IgD-negative memory B cell (primary cell): ENCODE measurements around the gene TP53I13. TPM values are rescaled to one million over a fixed set of nuclear protein-coding genes. Genes with fewer than 3 reads are reported as not detected.
A peak's percentile ranks its signal among the peaks of the same experiment; 100 is the strongest.
"Not testable (repeated sequence)": the region's sequence is repeated elsewhere in the genome, so short reads cannot be mapped to it uniquely, and the experiment has no call there.

Experiments used
- H3K27ac Mint-ChIP-seq, 3 donors: one replicate each; pipeline ENCODE4 v1.8.0; 2020 to 2022; ENCODE audit warnings: mild to moderate bottlenecking in 3 of 3, mixed read lengths in 3 of 3, moderate library complexity in 1 of 3
- H3K27me3 Mint-ChIP-seq: one replicate; pipeline ENCODE4 v1.8.0; 2021; ENCODE audit warnings: mixed read lengths
- H3K36me3 Mint-ChIP-seq: one replicate; pipeline ENCODE4 v1.8.0; 2020; ENCODE audit warnings: mild to moderate bottlenecking, mixed read lengths
- H3K4me1 Mint-ChIP-seq, 3 donors: one replicate each; pipeline ENCODE4 v1.8.0; 2020 to 2022; ENCODE audit warnings: mixed read lengths in 3 of 3, mild to moderate bottlenecking in 1 of 3
- H3K4me3 Mint-ChIP-seq, 4 donors: one replicate each; pipeline ENCODE4 v1.8.0; 2020 to 2022; ENCODE audit warnings: mild to moderate bottlenecking in 4 of 4, mixed read lengths in 4 of 4, moderate library complexity in 3 of 4
- H3K9me3 Mint-ChIP-seq, 3 donors: one replicate each; pipeline ENCODE4 v1.8.0; 2020 to 2021; ENCODE audit warnings: mixed read lengths in 3 of 3, mild to moderate bottlenecking in 1 of 3
- polyA plus RNA-seq: library from polyadenylated mRNA; unstranded; fragments of 300-500 nt; fragmentation: Illumina TruSeq; gene quantifications from one replicate; pipeline ENCODE4 v1.2.3, GENCODE V29; 2021

Gene TP53I13, protein sequence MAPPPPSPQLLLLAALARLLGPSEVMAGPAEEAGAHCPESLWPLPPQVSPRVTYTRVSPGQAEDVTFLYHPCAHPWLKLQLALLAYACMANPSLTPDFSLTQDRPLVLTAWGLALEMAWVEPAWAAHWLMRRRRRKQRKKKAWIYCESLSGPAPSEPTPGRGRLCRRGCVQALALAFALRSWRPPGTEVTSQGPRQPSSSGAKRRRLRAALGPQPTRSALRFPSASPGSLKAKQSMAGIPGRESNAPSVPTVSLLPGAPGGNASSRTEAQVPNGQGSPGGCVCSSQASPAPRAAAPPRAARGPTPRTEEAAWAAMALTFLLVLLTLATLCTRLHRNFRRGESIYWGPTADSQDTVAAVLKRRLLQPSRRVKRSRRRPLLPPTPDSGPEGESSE
- polyA plus RNA-seq: 29.4 TPM

DNA sequence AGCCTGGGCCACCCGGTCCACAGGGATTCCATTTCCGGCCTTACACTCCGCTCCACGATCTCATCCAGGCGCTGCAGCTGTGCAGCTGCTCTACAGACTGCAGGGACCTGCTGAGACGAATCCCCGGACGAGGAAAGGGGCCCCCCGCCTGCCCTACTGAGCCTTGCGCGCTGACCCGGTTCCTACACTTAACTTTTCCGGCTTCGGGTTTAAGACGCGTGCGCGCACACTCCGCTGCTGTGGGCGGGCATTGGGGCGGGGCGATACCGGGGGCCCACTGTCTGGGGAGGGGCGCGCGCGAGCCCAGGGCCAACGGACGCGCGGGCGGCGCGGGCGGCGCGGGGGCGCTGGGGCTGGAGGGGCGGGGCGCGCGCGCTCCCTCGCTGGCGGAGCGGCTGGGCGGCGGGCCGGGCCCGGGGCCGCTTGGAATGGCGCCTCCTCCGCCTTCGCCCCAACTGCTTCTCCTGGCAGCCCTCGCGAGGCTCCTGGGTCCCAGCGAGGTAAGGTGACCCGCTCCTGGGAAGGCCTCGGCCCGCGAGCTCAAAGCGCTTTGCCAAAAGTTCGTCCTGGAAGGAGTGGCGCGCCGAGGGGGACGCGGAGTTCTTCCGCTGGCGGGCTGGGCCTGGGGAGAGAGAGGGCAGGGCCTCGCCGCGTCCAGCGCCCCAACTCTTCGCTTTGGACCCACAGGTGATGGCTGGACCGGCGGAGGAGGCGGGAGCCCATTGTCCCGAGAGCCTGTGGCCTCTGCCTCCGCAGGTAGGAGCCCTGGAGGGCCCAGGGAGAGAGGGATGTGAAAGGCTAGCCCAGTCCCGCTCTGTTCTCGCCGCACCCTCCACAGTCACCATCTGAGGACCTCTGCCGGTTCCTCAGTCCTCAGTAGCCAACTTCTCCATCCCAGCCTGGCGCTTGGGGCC, at the start of gene TP53I13:
Gene TP53I13, plus strand, starts transcription at position 371 of the 914 bp plus-strand sequence. Its CDS starts 58 bp downstream, at position 429.
- peak within 1 kb of the TSS; percentile 94 to 96 (median 94) for H3K27ac Mint-ChIP-seq
- no peaks in the 10 kb centered on the region for H3K27me3 Mint-ChIP-seq
- H3K4me3 Mint-ChIP-seq: peak within 1 kb of the TSS; percentile 95 to 98 (median 97)
- no peaks in the 10 kb centered on the region for H3K9me3 Mint-ChIP-seq
- H3K36me3 Mint-ChIP-seq: peaks cover 3% of the 10 kb centered on the region
- peaks cover 18 to 26% (median 23%) of the 10 kb centered on the region in 3 donors for H3K4me1 Mint-ChIP-seq

DNA sequence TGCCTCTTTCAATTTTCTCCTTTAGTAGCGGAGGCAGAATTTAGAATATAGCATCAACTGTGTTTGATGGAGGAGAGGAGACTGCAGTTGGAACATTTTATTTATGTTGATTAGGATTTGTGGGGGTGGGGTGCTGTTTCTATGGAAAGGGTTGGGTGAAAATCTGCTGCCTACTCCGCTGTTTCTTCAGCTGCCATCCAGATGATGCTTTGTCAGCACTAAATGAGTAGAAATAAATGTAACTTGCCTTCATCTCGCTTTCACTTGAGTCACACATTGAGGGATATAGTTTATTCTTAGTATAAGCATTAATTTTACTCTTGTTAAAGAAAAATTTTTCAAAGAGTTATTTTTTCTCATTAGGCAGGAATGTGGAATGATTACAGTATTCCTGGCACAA, 43.8 kb upstream of the TP53I13 start:
- no peaks in the 10 kb centered on the region for H3K27me3 Mint-ChIP-seq
- H3K36me3 Mint-ChIP-seq: peaks cover 2% of the 10 kb centered on the region
- H3K4me3 Mint-ChIP-seq: no peak overlapping the region
- no peak overlapping the region for H3K27ac Mint-ChIP-seq
- no peaks in the 10 kb centered on the region for H3K4me1 Mint-ChIP-seq
- H3K9me3 Mint-ChIP-seq: no peaks in the 10 kb centered on the region

DNA sequence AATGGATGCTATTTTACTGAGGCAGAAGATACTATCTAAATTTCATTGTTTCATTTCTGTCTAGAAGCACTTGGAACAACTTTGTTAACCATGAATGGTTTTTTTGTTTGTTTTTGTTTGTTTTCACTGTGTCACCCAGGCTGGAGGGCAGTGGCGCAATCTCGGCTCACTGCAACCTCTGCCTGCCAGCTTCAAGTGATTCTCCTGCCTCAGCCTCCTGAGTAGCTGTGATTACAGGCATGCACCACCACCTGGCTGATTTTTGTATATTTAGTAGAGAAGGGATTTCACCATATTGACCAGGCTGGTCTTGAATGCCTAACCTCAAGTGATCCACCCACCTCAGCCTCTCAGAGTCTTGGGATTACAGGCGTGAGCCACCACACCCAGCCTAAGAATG, 42.2 kb upstream of the TP53I13 start:
- Mint-ChIP-seq H3K4me1 (peaks cover 0 to 1% (median 0%) of the 10 kb centered on the region in 3 donors), H3K27ac (no peak overlapping the region), H3K36me3 (peaks cover 2% of the 10 kb centered on the region), H3K27me3 (no peaks in the 10 kb centered on the region), H3K4me3 (no peak overlapping the region), H3K9me3 (no peaks in the 10 kb centered on the region)

DNA sequence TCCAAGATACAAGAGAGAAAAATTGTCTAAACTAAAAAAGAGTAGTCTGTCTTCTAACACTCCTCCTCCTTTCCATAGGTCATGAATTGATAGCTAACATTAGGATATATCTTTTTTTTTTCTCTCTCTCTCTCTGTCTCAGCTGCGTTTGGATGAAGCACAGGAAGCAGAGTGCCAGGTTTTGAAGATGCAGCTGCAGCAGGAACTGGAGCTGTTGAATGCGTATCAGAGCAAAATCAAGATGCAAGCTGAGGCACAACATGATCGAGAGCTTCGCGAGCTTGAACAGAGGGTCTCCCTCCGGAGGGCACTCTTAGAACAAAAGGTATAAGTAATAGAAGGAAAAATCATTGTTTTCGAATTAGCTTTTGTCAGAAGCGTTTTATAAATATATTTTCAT, 34.5 kb upstream of the TP53I13 start:
- Mint-ChIP-seq H3K27ac (peak overlapping the region in 1 of 3 donors; percentile 59), H3K4me1 (peaks cover 0 to 5% (median 1%) of the 10 kb centered on the region in 3 donors), H3K27me3 (no peaks in the 10 kb centered on the region), H3K9me3 (no peaks in the 10 kb centered on the region), H3K36me3 (peaks cover 4% of the 10 kb centered on the region), H3K4me3 (no peak overlapping the region)

DNA sequence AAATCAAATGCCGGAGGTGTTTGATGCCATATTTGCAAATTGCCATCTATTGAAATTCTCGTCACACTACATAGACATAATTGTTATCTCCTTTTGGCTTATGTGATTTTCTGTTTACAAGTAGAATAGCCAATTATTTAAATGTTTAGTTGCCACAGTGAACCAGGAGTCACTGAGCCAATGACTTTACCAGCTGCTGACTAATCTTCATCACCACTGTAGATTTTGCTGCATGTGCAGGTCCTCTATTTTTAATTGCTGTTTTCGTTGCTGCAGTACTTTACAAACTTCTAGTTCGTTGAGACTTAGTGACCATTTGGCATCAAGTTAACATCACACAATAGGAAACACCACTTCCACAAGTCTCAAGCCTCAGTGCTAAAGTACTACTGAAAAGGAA, 24.4 kb upstream of the TP53I13 start:
- Mint-ChIP-seq H3K36me3 (peaks cover 4% of the 10 kb centered on the region), H3K4me1 (no peaks in the 10 kb centered on the region), H3K27ac (no peak overlapping the region), H3K4me3 (no peak overlapping the region), H3K27me3 (no peaks in the 10 kb centered on the region), H3K9me3 (no peaks in the 10 kb centered on the region)

DNA sequence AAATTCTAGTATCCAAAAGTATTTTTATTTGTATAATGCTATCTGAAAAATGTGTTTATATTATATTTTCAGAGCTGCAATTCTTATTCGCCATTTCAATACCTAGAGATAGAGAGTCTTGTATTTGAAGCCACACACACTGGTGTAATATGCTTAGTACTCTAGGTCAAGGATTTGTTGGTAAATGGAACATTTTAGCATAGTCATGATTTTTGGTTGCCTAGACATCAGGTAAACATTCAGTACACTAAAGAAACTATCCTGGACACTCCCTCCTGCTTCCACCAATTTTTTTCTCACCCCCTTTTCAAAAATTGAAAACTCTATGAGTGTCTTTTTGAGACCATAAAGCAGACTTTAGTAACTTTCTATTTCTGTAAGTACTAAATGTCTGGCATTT, 22.4 kb upstream of the TP53I13 start:
- Mint-ChIP-seq H3K4me1 (no peaks in the 10 kb centered on the region), H3K27ac (peak overlapping the region in 1 of 3 donors; percentile 13)

DNA sequence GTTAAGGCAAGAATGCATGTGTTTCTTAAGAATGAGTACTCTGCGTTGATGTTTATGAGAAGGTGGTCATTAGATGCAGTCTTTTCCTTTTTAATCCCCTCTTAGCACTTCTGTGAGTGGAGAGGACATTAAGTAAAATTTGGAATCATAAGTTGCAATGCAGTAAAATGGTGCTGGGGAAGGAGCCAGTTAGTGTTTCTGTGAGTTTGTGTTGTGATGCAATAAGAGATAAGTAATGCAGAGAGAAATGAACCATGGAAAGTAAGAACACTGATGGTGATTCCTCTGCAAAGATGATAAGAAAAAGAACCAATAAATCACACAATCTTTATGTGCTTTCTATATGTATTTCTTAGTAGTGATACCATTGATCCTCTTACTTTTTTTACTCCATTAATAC, 21.7 kb upstream of the TP53I13 start:
- Mint-ChIP-seq H3K4me3 (no peak overlapping the region), H3K27me3 (no peaks in the 10 kb centered on the region), H3K4me1 (no peaks in the 10 kb centered on the region), H3K27ac (no peak overlapping the region), H3K36me3 (peaks cover 3% of the 10 kb centered on the region), H3K9me3 (no peaks in the 10 kb centered on the region)

More for the DNA sequence above, 22.4 kb upstream of the TP53I13 start:
- Mint-ChIP-seq H3K36me3 (peaks cover 3% of the 10 kb centered on the region), H3K4me3 (no peak overlapping the region), H3K27me3 (no peaks in the 10 kb centered on the region), H3K9me3 (no peaks in the 10 kb centered on the region)

DNA sequence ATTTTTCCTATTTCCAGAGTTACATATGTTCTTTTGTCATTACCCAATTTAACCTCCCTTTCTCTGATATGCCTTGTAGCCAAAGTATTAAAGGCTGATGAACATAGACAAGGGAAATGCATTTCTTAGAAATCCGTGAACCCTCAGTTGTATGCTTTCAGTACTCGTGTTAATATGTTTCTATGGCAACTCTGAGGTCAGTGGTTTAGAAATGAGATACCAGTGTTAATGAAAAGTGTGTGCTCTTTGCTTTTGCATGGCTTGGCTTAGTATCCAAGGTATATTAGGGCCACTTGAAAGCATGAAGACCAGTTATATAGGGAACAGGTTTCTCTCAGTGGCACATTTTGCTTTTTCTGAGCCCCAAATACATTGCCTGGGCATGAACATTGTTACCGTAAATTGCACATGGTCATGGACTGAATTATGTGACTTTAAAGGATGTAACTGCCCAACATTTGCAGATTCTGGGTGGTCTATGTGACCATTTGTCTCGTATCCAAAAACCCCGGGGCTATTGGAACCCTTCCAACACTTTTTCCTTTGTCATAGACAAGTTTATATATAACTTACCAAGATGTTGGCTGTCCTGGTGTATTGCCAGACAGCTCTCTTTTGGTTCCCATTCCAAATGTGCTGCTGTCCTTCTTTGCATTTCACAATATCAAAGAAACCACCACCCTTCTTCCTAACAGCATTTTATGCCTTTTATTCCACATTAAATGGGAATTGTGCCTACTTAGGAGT, 19.2 kb upstream of the TP53I13 start:
- Mint-ChIP-seq H3K4me1 (peaks cover 0 to 3% (median 0%) of the 10 kb centered on the region in 3 donors), H3K27ac (no peak overlapping the region), H3K4me3 (no peak overlapping the region), H3K36me3 (peaks cover 1% of the 10 kb centered on the region), H3K27me3 (no peaks in the 10 kb centered on the region), H3K9me3 (no peaks in the 10 kb centered on the region)

DNA sequence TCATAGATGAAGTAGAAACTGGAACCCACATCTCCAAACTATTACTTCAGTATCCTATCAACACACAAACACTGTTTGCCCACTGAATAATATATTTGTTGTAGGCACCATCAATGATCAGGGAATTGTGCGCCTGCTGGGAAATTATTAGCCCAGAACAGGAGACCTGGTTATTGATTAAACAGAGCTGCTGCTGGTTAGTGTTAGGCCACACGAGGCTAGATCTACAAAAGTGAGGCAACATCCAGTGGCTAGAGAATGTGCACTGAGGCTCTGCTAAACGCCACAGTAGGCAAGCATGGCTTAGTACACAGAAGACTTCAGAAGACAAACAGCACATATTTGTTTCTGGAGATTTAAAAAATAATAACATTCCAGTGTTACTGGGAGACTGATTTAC, 12.7 kb upstream of the TP53I13 start:
- Mint-ChIP-seq H3K4me3 (no peak overlapping the region), H3K36me3 (peaks cover 1% of the 10 kb centered on the region), H3K4me1 (peaks cover 20 to 31% (median 28%) of the 10 kb centered on the region in 3 donors), H3K9me3 (no peaks in the 10 kb centered on the region), H3K27ac (no peak overlapping the region), H3K27me3 (no peaks in the 10 kb centered on the region)

DNA sequence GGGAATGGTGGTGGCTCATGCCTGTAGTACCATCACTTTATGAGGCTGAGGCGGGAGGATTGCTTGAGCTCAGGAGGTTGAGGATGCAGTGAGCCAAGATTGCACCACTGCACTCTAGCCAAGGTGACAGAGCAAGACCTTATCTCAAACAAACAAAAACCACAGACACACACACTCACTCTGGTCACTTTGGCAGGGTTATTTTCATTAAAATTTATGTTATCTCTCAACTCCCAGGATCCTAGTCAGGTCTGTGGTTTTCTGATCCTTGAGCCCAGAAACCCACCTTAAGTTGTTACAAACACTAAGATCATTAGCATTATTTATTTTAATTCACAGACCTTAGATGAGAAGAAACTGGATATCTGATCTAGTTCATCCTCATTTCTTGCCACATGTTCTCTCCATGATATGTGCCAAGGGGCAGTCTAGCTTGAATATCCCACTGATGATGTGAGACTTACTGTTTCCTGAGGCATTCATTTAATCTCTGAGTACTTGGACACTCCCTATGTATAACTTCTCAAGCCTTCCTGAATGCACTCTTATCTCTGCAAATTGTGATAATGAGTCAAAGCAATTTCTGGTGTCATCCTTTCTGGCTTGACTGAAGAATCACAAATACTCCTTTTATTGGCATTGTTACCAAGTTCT, 11.3 kb upstream of the TP53I13 start:
- H3K36me3 Mint-ChIP-seq: peaks cover 1% of the 10 kb centered on the region
- peak overlapping the region in 1 of 4 donors; percentile 11 for H3K4me3 Mint-ChIP-seq
- H3K27me3 Mint-ChIP-seq: no peaks in the 10 kb centered on the region
- H3K4me1 Mint-ChIP-seq: peaks cover 28 to 43% (median 34%) of the 10 kb centered on the region in 3 donors
- H3K9me3 Mint-ChIP-seq: no peaks in the 10 kb centered on the region
- H3K27ac Mint-ChIP-seq: peak overlapping the region in 2 of 3 donors; percentile 46 to 59

DNA sequence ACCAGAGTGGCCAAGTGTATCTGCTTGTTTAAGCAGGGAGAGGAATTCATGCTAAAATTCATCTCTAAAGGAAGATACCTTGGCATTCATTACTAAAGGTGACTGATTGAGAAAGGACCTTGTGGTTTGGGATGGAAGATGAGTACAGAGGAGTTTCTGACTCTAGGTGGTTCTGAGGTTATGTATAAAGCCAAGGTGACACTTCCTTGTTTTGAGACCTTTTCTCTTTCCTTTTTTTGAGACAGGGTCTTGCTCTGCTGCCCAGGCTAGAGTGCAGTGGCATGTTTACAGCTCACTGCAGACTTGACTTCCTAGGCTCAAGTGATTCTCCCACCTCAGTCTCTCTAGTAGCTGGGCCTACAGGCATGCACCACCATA, 10.8 kb upstream of the TP53I13 start:
- peaks cover 1% of the 10 kb centered on the region for H3K36me3 Mint-ChIP-seq
- H3K27ac Mint-ChIP-seq: peak overlapping the region; percentile 46 to 63 (median 59)
- H3K9me3 Mint-ChIP-seq: no peaks in the 10 kb centered on the region
- H3K4me3 Mint-ChIP-seq: peak overlapping the region in 3 of 4 donors; percentile 11 to 78 (median 72)
- peaks cover 32 to 45% (median 33%) of the 10 kb centered on the region in 3 donors for H3K4me1 Mint-ChIP-seq
- H3K27me3 Mint-ChIP-seq: no peaks in the 10 kb centered on the region

DNA sequence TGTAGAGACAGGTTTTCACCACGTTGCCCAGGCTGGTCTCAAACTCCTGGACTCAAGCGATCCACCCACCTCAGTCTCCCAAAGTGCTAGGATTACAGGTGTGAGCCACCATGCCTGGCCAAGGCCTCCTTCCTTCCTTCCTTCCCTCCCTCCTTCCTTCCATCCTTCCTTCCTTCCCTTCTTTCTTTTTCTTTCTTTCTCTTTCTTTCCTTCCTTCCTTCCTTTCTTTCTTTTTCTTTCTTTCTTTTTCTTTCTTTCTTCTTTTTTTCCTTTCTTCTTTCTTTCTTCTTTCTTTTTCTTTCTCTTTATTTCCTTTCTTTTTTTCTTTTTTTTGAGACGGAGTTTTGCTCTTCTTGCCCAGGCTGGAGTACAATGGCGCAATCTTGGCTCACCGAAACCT, 10.4 kb upstream of the TP53I13 start:
- H3K36me3 Mint-ChIP-seq, H3K27me3 Mint-ChIP-seq, H3K9me3 Mint-ChIP-seq: not testable (repeated sequence)
- Mint-ChIP-seq H3K4me1 (peaks cover 32 to 48% (median 33%) of the 10 kb centered on the region in 3 donors), H3K27ac (peak overlapping the region in 2 of 3 donors; percentile 46 to 59), H3K4me3 (peak overlapping the region in 2 of 4 donors; percentile 72 to 78)

DNA sequence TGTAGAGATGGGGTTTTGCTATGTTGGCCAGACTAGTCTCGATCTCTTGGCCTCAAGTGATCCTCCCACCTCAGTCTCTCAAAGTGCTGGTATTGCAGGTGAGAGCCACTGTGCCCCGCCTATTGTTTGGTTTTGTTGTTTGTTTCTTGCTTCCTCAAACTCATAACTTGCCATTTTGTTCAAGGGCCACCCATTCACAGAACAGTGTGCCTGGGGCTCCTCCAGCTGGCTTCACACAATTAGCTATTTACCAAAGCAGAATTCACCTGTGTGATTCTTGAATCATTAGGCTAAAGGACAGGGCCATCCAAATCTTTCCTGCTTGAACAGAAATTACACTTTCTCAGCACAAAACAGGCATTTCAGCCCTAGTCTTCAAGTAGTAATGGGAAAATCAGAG, 8.9 kb upstream of the TP53I13 start:
- Mint-ChIP-seq H3K27ac (peak overlapping the region in 2 of 3 donors; percentile 83 to 89), H3K4me3 (peak overlapping the region in 2 of 4 donors; percentile 25 to 34), H3K4me1 (peaks cover 38 to 56% (median 38%) of the 10 kb centered on the region in 3 donors), H3K36me3 (peaks cover 1% of the 10 kb centered on the region), H3K9me3 (no peaks in the 10 kb centered on the region), H3K27me3 (no peaks in the 10 kb centered on the region)

DNA sequence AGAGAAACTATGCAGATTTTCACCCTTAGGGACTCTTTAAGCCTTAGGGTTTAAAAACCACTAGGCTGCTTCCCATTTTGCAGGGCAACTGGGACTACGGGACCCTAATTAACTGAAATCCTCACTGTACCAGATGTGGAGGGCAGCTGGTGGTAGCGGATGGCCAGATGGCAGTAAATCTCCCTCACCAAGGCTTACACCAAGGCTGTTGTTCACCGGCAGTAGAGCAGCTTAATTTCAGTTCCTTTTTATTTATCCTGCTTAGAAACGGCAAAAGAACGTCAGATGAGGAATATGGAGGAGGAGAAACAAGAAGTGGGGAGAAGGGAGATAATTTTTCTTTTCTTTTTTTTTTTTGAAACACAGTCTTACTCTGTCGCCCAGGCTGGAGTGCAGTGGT, 8.2 kb upstream of the TP53I13 start:
- no peaks in the 10 kb centered on the region for H3K27me3 Mint-ChIP-seq
- no peaks in the 10 kb centered on the region for H3K9me3 Mint-ChIP-seq
- peak overlapping the region; percentile 36 to 79 (median 69) for H3K4me3 Mint-ChIP-seq
- peak overlapping the region; percentile 83 to 92 (median 89) for H3K27ac Mint-ChIP-seq
- H3K36me3 Mint-ChIP-seq: peaks cover 1% of the 10 kb centered on the region
- H3K4me1 Mint-ChIP-seq: peaks cover 38 to 58% (median 38%) of the 10 kb centered on the region in 3 donors
